Mucosa of gallbladder (tissue), 1 donor: ENCODE measurements around the gene ZDHHC8. TPM values are rescaled to one million over a fixed set of nuclear protein-coding genes. Genes with fewer than 3 reads are reported as not detected.

ENCODE experiments used
- DNase-seq: peaks from one replicate; pipeline ENCODE4 v3.0.0-alpha.2; 2020; ENCODE audit warnings: low spot score
- total RNA-seq: library from RNA; stranded (reverse); gene quantifications from one replicate; pipeline ENCODE4 v1.2.1, GENCODE V29; 2021
- donor health status: DM: no; HTN: no; CAD: no.

Gene ZDHHC8
- total RNA-seq, 1 donor from 2014 or later: 64.8 TPM

DNA sequence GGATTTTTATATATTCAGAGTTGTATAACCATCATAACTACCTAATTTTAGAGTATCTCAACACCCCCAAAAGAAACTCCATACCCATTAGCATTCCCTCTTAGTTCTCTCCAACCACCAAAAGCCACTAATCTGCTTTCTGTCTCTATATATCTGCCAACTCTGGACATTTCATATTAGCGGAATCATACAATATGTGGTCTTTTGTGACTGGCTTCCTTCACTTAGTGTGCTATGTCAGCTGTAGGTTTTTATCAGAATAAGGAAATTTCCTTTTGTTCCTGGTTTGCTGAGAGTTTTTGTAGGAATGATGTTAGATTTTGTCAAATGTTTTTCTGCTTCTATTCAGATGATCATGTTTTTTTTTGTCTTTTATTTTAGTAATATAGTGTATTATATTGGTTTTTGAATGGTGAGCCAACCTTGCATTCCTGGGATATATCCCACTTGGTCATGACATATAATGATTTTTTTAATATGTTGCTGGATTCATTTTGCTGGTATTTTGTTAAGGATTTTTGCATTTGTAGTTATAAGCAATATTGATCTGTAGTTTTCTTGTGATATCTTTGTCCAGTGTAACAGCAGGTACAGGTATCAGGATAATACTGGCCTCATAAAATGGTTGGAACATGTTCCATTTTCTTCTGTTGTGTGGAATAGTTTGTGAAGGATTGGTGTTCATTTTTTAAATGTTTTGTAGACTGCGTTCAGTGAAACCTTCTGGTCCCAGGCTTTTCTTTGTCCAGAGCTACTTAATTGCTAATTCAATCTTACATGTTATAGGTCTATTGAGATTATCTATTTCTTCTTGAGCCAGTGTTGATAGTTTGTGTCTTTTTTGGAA, 34.8 kb upstream of the ZDHHC8 start:
- DNase-seq: no peak

DNA sequence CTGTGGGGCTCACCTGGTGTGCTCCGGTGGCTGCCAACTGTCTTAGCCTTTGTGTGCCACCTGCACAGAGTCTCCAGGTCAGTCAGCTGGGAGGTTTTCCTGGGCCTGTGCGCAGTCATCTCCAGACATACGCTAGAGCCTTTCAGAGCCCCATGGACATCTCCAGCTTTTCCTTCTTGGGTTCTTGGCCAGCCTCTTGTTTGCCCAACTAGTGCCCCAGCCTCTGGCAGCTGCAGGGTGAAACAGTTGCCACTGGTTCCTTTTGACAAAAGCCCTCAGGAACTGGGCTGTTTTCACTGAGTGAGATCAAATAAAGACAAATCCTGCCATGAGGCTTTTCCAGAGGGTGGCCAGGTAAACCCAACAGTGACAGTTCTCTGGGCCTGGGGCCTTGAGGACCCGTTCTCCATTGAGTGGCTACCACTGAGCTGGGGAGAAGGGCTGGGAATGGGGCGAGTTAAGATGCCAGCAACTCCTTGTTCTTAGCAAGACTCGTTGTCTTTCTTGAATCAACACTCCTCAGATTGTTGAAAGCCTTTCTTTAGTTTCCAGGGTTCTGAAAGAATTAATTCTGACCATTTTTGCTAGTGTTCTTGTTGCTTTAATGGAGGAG, 32.4 kb upstream of the ZDHHC8 start:
- DNase-seq: no peak

DNA sequence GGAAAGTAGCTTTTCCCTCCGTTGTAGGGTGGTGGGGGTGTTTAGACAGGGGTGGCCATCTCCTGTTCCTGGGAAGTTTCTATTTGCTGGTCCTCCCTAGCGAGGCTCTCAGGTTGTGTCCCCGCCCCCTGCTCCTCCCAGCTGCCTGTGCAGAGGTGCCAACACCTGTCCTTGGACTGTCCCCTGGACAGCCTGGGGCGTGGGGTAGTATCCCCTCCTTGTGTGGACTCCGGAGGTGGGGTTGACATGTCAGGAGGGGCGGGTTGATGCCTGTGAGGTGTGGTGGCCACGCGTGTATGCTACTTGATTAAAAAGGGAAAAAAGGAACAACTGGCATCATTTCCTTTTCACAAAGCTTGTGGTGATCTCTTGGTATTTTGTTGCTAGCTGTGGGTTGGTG, 30.0 kb upstream of the ZDHHC8 start:
- no peak for DNase-seq

DNA sequence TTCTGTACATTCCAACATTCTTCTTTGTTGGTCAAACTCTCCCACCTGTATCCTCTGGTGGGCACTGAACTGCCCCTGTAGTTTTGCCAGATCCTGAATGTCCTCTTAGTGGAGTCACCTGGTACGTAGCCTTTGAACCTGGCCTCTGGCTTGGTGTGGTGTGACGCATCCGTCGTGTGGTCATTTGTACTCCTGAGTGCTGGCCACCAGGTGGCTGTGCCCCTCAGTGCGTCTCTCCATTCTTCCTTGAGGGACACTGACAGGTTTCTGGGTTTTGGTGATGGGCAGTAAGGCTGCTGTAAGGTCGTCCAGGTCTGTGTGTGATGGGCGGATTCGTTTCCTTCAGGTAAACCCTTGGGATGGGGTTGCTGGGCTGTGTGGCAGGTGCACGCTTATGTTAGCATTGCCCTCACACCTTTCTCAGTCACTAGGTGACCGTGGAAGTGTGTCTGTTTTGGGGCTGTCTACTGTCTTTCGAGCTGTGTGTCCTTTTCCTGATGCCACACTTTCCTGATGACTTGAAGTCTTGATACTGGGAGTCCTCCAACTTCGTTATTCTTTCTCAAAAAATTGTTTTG, 29.3 kb upstream of the ZDHHC8 start:
- DNase-seq: no peak

DNA sequence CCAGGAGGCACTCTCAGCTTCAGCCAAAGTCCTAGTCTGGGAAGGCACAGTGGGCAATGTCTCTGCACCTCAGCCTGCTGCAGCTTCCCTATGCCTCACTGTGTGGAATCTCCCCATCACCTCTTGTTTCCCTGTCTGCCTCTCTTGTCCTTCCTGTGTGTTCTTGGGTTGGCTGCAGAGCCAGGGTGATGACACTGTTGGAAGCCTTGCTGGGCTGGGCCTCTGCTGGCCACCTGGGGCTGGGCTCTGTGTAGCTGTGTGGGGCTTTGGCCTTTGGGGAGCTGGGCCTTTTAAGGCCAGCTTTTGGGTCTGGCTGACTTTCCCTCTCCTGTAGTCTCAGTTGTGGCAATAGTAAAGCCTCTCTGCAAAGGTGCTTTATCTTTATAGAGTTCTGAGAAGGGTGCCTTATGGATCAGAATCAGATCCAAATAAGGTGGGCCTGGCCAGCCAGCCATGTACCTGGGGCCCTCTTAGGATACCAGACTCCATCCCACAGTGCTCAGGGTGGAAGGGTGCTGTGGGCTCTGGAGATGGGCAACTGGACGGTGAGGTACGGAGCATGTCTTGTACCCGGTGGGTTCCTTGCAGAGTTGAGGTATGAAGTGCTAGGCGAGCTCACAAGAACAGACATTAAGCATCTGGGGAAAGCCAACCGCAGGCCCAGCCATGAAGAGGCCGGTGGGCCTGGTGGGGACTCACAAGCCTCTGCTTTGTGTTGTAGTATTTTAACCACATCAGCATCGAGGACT, 26.0 kb upstream of the ZDHHC8 start:
- DNase-seq: no peak

DNA sequence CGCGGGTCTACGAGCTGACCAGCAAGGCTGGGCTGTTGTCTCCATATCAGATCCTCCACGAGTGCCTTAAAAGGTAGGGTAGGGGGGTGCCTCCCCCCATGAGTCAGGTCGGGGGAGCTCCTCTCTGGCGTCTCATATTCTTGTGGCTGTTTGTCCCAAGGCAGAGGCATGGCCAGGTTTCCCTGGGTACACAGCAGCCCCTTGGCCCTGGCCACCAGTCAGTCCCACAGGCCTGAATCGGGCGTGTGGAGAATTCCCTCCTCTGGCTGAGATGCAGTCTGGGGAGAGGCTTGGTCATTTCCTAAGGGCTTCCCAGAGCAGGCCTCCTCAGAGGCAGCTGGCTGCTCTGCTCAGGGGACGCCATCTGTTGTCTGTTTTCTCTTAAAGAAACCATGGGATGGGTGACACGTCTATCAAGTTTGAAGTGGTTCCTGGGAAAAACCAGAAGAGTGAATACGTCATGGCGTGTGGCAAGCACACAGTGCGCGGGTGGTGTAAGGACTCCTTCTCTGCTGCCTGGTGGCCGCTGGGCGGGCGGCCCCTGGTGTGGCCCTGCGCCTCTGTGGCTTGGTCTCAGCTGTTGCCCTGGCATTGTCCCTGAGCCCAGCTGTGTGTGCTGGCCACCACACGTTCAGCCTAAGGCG, 25.3 kb upstream of the ZDHHC8 start:
- DNase-seq: no peak

DNA sequence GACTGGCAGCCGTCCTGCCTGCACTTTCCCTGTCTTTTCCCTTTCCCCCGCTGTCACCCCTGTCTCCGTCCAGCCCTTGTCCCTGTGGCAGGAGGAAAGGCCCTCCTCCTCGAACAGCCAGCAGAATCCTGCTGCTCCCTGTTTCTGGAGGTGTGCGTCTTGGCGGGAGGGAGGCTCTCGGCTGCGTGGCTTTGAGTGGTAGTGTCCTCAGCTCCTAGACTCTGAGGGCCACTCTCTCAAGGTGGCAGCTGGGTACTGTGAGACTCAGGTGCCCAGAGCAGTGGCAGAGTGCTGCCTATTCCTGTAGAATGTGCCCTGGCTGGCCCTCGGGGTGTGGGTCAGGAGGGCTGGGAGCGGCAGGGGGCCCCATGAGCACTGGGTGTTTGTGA, 24.8 kb upstream of the ZDHHC8 start:
- DNase-seq: no peak

DNA sequence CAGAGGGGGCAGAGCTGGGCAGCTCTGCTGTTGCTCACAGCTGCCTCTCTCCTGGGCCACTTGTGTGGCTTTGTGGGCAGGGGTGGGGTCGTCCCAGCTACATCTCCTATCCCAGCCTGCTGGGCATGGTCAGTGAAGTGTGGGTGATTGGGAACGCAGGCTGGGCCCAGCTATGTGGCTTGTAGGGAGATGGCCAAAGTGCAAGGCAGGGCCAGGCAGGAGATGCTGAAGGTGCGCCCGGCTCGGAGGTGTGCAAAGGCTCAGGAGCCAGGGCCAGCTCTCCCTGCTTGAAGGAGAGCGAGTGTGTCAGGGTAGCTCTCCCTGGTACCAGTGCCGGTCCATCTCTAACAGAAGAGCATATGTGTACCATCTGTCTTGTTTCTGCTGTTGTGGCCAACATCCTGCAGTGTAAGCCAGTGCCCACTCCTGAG, 24.1 kb upstream of the ZDHHC8 start:
- no peak for DNase-seq

DNA sequence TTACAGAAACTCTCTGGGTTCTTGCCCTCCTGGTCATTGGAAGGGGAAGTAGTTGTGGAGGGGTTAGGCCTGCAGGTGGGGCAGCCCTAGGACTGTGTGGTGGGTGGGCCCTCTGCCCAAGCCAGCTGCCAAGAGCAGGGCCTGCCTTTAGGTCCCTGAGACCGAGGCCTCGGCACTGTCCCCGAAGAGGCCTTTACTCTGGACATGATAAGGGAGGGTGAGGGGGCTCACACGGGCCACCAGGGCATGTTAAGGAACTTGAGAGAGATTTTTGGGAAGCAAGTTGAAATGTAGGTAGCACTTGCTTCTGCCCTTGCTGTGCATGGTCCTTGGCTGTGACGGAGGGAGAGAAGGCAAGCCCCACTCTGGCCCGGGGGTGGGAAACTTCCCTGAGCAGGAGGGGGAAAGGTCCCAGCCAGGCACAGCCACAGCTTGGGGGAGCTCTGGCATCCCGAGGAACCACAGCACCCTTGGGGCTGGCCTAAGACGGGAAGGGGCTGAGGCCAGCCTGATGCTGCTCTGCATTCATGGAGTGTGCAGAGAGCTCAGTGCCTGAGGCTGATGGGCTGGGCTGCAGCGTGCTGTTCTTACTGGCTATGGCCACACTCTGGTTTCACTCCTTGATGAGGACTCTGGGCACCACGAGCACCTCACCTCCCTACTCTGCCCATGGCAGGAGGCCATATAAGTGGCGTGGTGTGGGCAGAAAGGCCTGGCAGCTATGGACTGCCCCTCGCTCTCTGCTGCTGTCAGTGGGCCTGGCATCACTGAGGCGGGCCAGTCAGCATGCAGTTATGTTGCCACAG, 23.4 kb upstream of the ZDHHC8 start:
- DNase-seq: no peak

DNA sequence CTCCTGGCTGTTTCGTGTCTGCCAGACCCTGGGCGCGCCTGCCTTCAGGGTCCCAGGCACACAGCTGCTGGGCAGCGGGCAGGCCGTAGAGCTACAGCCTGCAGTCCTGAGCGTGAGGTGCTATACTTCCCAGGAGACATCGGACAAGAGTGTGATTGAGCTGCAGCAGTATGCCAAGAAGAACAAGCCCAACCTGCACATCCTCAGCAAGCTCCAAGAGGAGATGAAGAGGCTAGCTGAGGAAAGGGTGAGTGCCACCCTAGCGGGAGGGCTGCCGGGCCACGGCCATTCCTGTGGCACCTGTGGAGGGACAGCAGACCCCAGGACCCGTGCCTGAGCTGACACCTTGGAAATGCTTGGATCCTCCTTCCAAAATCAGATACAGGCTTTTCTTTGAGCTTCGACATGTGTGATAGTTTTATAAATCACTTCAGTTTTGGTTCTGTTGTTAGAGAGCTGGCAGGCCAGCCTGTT, 22.8 kb upstream of the ZDHHC8 start:
- no peak for DNase-seq

DNA sequence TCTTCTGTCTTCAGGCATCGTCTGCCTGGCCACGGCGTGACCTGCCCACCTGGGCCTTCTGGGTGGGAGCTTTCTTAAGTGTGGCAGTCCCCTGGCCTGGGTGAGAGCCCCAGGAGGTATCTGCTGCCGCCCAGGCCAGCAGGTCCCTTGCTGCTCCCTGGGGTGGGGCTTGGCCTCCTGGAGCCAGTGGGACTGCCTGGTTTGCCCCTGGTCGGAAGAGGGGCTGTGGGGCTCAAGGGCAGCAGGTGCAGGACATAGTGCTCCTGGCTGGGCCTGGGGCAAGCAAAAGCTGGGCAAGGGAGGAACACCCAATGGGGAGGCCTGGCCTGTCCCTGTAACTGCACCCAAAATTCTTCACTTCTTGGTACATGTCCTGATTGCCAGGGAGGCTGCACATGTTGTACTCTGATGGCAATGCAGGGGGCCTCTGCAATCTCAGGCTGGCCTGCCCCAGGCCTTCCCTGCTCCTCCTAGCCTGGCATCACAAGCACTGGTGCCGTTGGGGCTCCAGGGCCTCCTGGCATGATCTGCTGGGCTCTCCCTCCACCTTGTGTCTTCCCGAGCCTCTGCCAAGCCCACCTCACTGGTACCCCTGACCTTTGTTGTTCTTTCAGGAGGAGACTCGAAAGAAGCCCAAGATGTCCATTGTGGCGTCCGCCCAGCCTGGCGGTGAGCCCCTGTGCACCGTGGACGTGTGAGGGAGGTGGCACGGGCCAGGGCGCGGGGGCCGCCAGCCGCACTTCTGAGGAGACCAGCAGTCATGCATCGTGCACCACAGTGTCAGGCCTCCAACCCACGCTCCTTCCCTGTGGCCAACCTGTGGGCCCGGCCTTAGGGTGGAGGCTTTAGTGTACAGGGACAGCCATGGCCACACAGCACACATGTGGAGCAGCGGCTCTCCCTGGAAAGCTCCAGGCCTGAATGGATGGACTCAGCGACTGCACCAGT, 21.9 kb upstream of the ZDHHC8 start:
- no peak for DNase-seq

DNA sequence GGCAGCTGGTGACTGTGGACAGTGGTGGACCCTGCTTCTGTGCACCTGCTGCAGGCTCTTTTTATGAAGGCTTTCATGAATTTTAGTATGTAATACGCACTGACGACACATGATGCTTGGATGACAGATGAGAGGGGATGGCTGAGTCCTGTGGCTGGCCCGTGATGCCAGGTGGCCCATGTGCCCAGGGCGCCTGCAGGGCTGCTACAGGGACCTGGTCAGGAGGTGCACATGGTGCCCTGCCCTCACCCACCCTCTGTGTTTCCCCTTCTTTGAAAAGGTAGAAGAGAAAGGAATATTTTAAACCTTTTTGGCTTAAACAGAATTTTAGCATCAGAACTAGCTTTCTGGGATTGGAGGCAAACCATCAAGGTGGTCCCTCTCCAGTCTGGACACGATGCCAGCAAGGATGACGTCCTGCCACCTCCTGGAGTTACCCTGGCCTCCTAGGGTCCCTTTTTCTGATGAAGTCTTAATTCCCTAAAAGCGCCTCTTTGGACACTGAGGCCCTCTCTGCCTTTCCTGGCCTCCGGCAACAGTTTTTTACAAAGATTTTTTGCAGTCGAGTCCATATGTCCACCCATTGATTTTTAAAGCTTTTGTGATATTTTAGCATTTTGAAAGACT, 21.1 kb upstream of the ZDHHC8 start:
- no peak for DNase-seq

DNA sequence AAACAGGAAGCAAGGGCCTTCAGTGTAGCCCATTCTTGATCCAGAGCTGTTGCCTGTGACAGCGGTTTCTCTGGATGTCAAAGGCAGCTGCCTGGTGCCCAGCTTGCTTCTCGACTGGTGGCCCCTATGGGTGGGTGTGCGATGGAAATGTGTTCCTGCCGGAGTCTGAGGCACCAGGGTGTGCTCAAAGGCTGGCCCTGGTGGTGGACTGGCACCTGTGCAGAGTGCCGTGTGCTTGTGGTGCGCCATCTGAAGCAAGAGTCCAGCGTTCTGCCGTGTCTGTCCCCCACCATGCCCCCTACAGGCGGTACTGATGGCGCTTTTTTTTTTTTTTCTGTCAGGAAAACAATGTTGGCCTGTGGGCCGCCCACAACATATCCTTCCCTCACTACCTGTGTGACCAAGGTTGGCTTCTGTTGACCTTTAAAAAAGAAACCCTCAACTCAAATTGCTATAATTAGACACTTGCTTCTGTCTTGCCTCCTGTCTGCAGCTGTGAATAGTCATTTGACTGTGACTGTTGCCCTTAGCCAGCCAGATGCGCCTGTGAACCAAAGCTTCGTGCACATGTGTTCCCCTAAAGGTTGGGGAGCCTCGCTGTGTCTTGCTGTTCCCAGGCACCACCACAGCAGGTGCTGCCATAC, 20.4 kb upstream of the ZDHHC8 start:
- no peak for DNase-seq

DNA sequence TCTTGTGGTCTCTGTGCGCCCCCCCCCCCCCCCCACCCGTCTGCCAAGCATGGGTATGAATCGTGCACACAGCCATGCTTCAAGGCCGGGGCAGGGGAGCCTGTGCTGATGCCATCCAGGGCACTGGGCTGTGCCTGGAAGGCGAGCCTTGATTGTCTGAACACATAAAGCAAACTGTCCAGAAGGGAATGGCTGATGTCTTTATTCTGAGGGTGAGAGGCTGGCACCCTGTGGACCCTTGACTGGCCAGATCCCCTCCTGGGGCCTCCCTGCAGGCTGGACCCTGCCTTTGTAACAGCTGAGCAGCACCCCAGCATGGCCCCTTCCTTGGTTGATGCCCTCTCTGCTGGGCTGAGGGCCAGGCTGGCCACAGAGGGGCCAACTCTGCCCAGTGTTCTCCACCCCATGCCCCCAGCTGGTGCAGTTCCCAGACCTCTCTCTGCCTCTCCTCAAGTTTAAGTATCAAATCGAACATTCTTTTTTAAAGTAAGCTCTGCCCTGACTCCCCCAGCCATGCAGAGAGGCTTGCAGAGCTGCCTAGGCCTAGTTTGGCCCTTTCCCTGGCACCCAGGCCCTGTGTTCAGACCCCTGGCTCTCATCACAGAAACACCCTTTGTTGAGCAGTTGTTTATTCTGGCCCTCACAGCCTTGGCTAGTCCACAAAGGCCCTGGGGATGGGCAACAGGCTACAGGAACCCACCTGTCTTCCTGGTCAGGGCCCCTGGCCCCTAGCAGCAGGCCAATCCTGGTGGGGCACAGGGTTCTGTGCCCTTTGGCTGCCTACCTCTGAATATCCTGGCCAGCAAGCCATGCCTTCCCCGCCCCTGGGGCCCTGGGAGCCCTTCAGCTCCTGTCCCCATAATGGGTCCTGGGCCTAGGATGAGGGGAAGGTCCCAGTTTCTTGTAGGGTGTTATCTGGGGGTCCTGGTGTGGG, 19.6 kb upstream of the ZDHHC8 start:
- no peak for DNase-seq

DNA sequence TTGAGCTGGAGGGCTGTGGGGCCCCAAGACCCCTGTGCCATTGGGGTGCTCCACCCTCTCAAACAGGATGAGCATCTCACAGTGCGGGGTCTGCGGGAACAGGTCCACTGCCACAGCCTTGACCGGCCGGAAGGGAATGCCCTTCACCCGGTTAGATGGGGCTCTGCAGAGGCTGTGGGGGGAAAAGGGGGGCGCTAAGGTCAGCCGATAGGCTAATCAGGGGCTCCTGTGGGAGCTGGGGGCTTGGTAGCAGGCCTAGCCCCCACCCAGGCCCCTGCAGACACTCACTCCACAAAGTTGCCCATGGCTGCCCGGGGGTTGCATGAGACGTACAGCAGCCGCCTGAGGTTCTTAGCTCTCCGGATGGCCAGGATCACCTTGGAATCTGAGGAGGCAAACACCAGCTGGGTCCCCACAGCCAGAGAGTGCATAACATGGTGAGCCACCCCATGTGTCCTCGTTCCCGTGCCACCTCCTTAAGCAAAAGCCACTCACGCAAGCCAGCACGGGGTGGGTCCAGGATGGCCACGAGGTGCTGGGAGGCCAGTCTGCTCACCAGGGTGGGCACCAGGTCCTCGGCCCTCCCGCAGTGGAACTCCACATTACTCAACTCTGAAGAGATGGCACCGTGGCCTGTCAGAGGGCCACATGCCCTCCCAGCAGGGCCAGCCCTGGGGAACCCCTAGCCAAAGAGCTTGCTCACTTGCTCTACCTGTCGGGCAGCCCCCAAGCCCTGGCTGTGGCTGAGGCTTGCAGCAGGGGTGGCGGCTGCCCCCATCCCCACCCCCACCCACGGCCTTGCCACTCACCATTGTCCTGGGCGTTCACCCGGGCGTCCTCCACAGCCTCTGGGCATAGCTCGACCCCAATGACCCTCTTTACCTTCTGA, 18.7 kb upstream of the ZDHHC8 start:
- DNase-seq: no peak

DNA sequence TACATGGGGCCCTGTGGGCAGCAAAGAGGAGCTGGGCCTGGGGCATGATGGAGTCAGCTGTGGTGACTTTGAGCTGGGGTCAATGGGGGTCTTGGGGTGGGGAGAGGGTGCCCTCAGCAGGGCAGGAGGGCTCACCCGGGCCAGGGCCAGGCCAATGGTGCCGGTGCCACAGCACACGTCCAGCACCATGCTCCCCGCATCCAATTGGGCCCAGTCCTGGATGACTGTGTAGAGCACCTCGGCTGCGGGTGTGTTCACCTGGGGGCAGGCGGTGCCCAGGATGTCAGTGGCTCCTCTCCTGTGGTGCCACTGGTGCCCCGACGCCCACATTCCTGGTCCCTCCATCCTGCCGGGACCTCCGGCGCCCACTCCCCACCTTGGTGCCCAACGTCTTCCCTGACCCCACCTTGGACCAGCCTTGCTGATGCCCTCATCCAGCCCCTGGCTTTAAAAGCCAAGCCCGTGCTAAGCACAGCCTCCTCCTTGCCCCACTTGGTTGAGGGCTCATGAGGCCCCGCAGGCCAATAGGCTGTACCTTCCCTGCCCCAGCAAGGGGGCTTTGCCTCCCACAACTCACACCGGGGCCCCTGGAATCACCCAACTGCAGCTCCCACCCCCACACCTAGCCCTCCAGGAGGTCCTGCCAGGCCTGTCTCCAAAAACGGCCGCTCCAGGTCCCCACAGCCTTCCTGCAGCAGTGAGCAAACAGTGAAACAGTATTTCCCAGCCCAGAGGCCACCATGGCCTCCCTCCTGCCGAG, 17.9 kb upstream of the ZDHHC8 start:
- DNase-seq: no peak
